ENCODE data around the gene ASCL3. TPM values are rescaled to one million over a fixed set of nuclear protein-coding genes. Genes with fewer than 3 reads are reported as not detected.

Gene ASCL3
- total RNA-seq, 1 experiment from 2014 or later = not detected

DNA sequence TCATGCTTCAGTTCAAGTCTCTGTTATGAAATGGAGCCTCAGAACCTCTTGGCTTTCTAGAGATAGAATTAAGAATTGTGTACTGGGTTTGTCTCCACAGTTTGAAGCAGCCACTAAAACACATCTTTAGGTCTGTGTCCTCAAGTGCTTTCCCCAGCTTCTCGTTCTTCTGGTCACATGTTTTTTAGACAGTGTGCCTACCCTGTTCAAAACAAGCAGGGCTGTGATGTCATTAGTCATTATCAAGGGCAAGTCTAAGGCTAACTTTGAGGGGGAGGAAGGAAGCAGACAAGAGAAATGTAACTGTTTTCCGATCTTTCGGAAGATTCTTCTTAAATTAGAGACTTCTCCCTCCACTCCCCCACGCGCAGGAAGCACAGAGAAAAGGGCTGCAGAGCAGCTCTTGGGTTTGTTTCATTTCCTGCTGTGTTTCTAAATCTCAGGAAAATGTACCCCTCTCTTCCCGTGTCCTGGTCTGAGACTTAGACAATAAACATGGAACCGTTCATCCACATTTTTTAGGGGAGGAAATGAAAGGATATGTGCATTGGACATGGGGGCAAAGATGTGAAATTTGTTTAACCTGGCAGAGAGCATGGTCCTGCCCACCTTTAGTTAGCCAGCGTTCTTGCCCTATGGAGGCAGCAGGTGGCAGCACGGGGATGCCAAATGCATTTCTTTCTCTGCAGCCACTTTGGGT lies 28.7 kb downstream of the ASCL3 start:
- H3K4me1 ChIP-seq = no peaks in the 10 kb centered on the region
- BruUV-seq (replicated peaks) = TSS peak; percentile 27
- intact Hi-C loops (cut with micrococcal nuclease; ENCODE audit: unreplicated experiment) = loop anchor here (1.0 to 5.0 kb wide), 4 partner anchors 45 to 1437 kb away; no protein-coding TSS in a partner anchor
- peaks cover 1% of the 10 kb centered on the region for H3K27me3 Mint-ChIP-seq (ENCODE audit: insufficient read depth, unreplicated experiment)
- TF ChIP-seq, protein P1, sequence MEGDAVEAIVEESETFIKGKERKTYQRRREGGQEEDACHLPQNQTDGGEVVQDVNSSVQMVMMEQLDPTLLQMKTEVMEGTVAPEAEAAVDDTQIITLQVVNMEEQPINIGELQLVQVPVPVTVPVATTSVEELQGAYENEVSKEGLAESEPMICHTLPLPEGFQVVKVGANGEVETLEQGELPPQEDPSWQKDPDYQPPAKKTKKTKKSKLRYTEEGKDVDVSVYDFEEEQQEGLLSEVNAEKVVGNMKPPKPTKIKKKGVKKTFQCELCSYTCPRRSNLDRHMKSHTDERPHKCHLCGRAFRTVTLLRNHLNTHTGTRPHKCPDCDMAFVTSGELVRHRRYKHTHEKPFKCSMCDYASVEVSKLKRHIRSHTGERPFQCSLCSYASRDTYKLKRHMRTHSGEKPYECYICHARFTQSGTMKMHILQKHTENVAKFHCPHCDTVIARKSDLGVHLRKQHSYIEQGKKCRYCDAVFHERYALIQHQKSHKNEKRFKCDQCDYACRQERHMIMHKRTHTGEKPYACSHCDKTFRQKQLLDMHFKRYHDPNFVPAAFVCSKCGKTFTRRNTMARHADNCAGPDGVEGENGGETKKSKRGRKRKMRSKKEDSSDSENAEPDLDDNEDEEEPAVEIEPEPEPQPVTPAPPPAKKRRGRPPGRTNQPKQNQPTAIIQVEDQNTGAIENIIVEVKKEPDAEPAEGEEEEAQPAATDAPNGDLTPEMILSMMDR (IDR thresholded peaks at IDR 0.05; ENCODE audit: insufficient read depth in 1 of 2, low read depth in 1 of 2, low read length in 1 of 2, severe bottlenecking in 1 of 2, unreplicated experiment in 1 of 2) = peak; percentile 69 to 73
- no peak overlapping the region for H3K27ac Mint-ChIP-seq (ENCODE audit: unreplicated experiment)
- H3K4me1 Mint-ChIP-seq (ENCODE audit: low read depth, unreplicated experiment) = peaks cover 16% of the 10 kb centered on the region
- no peaks in the 10 kb centered on the region for H3K27me3 ChIP-seq (replicated peaks; ENCODE audit: control insufficient read depth, insufficient read depth, low read length)
- no peak overlapping the region for H3K4me3 Mint-ChIP-seq (ENCODE audit: unreplicated experiment)
- peak in 1 of 2 experiments; percentile 56 for DNase-seq
- H3K4me3 ChIP-seq (ENCODE audit: low read depth, low read length) = no peak overlapping the region
- H3K36me3 Mint-ChIP-seq (ENCODE audit: insufficient read depth, unreplicated experiment) = peaks cover 27% of the 10 kb centered on the region
- POLR2A ChIA-PET = no interaction called here
- H3K9me3 ChIP-seq = no peaks in the 10 kb centered on the region
- CTCF ChIA-PET = interaction anchor here (2.1 to 2.4 kb wide), 2 partner anchors 46 to 223 kb away, joined by 6 to 42 read pairs; no protein-coding TSS in a partner anchor
- H3K9me3 Mint-ChIP-seq (ENCODE audit: unreplicated experiment) = no peaks in the 10 kb centered on the region
- H3K36me3 ChIP-seq (ENCODE audit: control insufficient read depth, insufficient read depth, low read length) = 0 out of 2 replicates have a peak, but pooled peaks cover 2% of the 10 kb centered on the region

DNA sequence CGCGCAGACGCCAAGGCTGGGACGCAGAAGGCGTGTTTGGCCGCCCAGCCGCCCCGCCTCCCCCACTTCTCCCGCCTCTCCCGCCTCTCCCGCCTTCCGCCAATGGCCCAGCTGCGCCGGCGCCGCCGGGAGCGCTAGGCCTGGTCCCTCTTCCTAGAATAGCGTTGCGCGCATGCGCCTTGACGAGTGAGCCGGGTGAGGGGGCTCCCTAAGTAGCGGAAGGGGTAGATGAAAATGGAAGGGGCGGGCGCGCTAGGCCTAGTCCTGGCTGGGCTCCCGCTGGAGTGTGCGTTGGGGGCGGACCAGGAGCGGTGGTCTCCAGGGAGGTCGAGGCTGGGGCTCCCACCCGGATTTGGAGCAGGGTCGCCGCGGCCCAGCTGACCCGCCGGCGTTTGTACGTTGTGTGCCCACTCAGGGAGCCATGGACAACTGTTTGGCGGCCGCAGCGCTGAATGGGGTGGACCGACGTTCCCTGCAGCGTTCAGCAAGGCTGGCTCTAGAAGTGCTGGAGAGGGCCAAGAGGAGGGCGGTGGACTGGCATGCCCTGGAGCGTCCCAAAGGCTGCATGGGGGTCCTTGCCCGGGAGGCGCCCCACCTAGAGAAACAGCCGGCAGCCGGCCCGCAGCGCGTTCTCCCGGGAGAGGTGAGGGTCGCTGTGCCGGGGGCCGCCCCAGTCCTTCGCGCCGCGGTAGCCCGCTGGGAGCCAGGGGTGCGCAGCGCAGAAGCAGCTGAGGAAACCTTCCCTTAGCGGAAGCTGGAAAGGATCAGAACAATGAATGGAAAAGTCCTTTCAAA lies 31.6 kb downstream of the ASCL3 start, which contains the start of gene AKIP1:
AKIP1 (plus strand) TSS at position 161 of the 795 bp plus-strand sequence; CDS start at position 422, 261 bp downstream.
- H3K36me3 Mint-ChIP-seq (ENCODE audit: insufficient read depth, unreplicated experiment) = peaks cover 21% of the 10 kb centered on the region

More for the DNA sequence above, 31.6 kb downstream of the ASCL3 start, which contains the start of gene AKIP1:
- H3K4me1 Mint-ChIP-seq (ENCODE audit: low read depth, unreplicated experiment) = peaks cover 8% of the 10 kb centered on the region
- H3K27me3 ChIP-seq (replicated peaks; ENCODE audit: control insufficient read depth, insufficient read depth, low read length) = no peaks in the 10 kb centered on the region
- no peaks in the 10 kb centered on the region for H3K4me1 ChIP-seq
- no peaks in the 10 kb centered on the region for H3K9me3 ChIP-seq
- peak within 1 kb of the TSS; percentile 64 for H3K4me3 ChIP-seq (ENCODE audit: low read depth, low read length)
- ChIA-PET POLR2A (interaction anchor here (0.7 to 1.2 kb wide), 3 partner anchors 43 to 54 kb away, joined by 3 read pairs; partner anchors contain the start of gene TMEM9B), CTCF (interaction anchor here (0.6 to 2.6 kb wide), 3 partner anchors 14 to 57 kb away, joined by 3 to 15 read pairs (median 3); no protein-coding TSS in a partner anchor)
- H3K36me3 ChIP-seq (ENCODE audit: control insufficient read depth, insufficient read depth, low read length) = no peaks in the 10 kb centered on the region
- H3K27me3 Mint-ChIP-seq (ENCODE audit: insufficient read depth, unreplicated experiment) = peaks cover 7% of the 10 kb centered on the region
- H3K9me3 Mint-ChIP-seq (ENCODE audit: unreplicated experiment) = no peaks in the 10 kb centered on the region
- peak within 1 kb of the TSS; percentile 75 for H3K4me3 Mint-ChIP-seq (ENCODE audit: unreplicated experiment)
- intact Hi-C loops (cut with micrococcal nuclease; ENCODE audit: unreplicated experiment) = loop anchor here (1.0 to 5.0 kb wide), 4 partner anchors 40 to 1434 kb away; partner anchors contain the start of gene TMEM9B
- H3K27ac Mint-ChIP-seq (ENCODE audit: unreplicated experiment) = peak within 1 kb of the TSS; percentile 18
- no TSS peak for BruUV-seq (replicated peaks)
- TF ChIP-seq, protein P1 (IDR thresholded peaks at IDR 0.05; ENCODE audit: insufficient read depth in 1 of 2, low read depth in 1 of 2, low read length in 1 of 2, severe bottlenecking in 1 of 2, unreplicated experiment in 1 of 2) = no peak
- DNase-seq = peak; percentile 94 to 95
